T-helper 9 cell (primary cell): Measurements from ENCODE around the gene TTLL1.

ENCODE experiments used
- DNase-seq: peaks from one replicate; pipeline ENCODE4 v3.0.0-alpha.2; 2020

The TTLL1 gene

GRCh38 chr22:42990131-42990838 is 98.9 kb downstream of the TTLL1 start:
- DNase-seq = no peak
